ENCODE data around the gene CDC34.

Gene CDC34

DNA sequence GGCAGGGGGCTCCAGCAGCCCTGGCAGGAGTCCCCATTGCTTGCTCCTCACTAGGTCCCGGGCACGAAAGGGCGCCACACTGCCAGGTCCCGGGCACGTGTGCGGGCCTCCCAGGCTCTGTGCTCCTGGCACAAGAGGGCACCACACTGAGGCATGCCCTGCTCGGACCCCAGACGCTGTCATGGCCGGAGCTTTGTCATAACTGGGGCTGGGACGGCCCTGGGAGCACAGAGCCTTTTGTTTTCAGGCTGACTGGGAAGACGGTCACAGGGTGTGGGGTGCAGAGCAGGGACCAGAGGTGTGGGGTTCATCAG lies 48.2 kb downstream of the CDC34 start:
- Histone ChIP-seq H3K4me3 (replicated peaks; ENCODE audit: insufficient read depth, low read length) (no peak overlapping the region), H3K27me3 (ENCODE audit: insufficient read depth, poor library complexity, severe bottlenecking) (no peaks in the 10 kb centered on the region), H3K27ac (replicated peaks) (no peak overlapping the region)
- TF ChIP-seq POLR2AphosphoS5 (IDR thresholded peaks at IDR 0.05; ENCODE audit: low read depth) (no peak), SPI1 (IDR thresholded peaks at IDR 0.05; ENCODE audit: borderline replicate concordance, low read depth) (no peak), GABPA (IDR thresholded peaks at IDR 0.05; ENCODE audit: low read depth) (no peak)
- TF ChIP-seq, protein P1, sequence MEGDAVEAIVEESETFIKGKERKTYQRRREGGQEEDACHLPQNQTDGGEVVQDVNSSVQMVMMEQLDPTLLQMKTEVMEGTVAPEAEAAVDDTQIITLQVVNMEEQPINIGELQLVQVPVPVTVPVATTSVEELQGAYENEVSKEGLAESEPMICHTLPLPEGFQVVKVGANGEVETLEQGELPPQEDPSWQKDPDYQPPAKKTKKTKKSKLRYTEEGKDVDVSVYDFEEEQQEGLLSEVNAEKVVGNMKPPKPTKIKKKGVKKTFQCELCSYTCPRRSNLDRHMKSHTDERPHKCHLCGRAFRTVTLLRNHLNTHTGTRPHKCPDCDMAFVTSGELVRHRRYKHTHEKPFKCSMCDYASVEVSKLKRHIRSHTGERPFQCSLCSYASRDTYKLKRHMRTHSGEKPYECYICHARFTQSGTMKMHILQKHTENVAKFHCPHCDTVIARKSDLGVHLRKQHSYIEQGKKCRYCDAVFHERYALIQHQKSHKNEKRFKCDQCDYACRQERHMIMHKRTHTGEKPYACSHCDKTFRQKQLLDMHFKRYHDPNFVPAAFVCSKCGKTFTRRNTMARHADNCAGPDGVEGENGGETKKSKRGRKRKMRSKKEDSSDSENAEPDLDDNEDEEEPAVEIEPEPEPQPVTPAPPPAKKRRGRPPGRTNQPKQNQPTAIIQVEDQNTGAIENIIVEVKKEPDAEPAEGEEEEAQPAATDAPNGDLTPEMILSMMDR (IDR thresholded peaks at IDR 0.05; ENCODE audit: insufficient read depth, low read length) = no peak
- TF ChIP-seq, protein P2, sequence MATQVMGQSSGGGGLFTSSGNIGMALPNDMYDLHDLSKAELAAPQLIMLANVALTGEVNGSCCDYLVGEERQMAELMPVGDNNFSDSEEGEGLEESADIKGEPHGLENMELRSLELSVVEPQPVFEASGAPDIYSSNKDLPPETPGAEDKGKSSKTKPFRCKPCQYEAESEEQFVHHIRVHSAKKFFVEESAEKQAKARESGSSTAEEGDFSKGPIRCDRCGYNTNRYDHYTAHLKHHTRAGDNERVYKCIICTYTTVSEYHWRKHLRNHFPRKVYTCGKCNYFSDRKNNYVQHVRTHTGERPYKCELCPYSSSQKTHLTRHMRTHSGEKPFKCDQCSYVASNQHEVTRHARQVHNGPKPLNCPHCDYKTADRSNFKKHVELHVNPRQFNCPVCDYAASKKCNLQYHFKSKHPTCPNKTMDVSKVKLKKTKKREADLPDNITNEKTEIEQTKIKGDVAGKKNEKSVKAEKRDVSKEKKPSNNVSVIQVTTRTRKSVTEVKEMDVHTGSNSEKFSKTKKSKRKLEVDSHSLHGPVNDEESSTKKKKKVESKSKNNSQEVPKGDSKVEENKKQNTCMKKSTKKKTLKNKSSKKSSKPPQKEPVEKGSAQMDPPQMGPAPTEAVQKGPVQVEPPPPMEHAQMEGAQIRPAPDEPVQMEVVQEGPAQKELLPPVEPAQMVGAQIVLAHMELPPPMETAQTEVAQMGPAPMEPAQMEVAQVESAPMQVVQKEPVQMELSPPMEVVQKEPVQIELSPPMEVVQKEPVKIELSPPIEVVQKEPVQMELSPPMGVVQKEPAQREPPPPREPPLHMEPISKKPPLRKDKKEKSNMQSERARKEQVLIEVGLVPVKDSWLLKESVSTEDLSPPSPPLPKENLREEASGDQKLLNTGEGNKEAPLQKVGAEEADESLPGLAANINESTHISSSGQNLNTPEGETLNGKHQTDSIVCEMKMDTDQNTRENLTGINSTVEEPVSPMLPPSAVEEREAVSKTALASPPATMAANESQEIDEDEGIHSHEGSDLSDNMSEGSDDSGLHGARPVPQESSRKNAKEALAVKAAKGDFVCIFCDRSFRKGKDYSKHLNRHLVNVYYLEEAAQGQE (IDR thresholded peaks at IDR 0.05; ENCODE audit: insufficient replicate concordance, low read depth) = no peak
- DNase-seq (ENCODE audit: low read depth in 1 of 2, low spot score in 1 of 2) = no peak

DNA sequence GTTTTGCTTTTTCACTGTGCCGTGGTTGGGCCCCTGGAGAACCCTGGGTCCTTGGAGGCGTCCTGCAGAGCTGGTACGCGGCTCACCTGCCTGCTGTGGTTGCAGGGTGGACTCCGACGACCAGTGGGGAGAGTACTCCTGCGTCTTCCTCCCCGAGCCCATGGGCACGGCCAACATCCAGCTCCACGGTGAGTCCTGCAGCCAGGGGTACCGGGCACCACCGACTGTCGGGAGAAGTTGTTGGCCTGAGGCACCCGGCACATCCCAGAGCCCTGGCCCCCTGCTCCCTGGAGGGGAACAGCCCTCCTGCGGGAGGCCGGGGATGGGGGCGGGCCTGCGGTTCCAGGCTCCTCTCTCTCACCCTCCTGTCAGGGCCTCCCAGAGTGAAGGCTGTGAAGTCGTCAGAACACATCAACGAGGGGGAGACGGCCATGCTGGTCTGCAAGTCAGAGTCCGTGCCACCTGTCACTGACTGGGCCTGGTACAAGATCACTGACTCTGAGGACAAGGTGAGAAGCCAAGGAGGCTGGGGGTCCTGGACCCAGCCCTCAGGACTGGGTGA lies 48.8 kb downstream of the CDC34 start:
- H3K27ac ChIP-seq (replicated peaks) = no peak overlapping the region
- TF ChIP-seq, protein P1 (IDR thresholded peaks at IDR 0.05; ENCODE audit: insufficient read depth, low read length) = no peak
- TF ChIP-seq POLR2AphosphoS5 (IDR thresholded peaks at IDR 0.05; ENCODE audit: low read depth) (no peak), SPI1 (IDR thresholded peaks at IDR 0.05; ENCODE audit: borderline replicate concordance, low read depth) (no peak), GABPA (IDR thresholded peaks at IDR 0.05; ENCODE audit: low read depth) (no peak)
- TF ChIP-seq, protein P2 (IDR thresholded peaks at IDR 0.05; ENCODE audit: insufficient replicate concordance, low read depth) = no peak
- H3K4me3 ChIP-seq (replicated peaks; ENCODE audit: insufficient read depth, low read length) = no peak overlapping the region
- no peaks in the 10 kb centered on the region for H3K27me3 ChIP-seq (ENCODE audit: insufficient read depth, poor library complexity, severe bottlenecking)
- no peak for DNase-seq (ENCODE audit: low read depth in 1 of 2, low spot score in 1 of 2)

DNA sequence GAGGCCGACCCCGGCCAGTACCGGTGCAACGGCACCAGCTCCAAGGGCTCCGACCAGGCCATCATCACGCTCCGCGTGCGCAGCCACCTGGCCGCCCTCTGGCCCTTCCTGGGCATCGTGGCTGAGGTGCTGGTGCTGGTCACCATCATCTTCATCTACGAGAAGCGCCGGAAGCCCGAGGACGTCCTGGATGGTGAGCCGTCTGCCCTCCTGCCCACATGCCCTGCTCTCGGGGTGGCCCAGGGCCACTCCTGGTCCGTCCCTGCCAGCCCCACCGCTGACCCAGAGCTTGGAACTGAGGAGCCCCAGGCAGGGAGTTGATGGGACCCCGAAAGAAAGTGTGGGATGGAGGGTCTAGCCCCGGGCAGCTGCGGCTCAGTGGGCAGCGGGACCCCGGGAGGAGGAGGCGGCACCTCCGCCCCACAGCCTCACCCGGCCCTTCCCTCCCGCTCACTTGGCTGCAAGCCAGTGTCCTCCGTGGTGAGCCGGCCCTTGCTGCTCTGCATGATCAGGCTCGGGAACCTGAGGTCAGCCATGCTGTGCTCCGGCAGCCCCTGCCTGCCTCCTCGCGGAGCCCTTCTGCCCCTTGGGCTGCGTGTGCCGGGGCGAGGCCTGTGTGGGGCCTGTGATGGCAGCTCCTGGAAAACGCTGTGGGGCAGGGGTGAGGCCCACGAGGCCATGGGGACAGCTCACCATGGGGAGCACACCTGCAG lies 50.0 kb downstream of the CDC34 start:
- DNase-seq (ENCODE audit: low read depth in 1 of 2, low spot score in 1 of 2) = no peak
- no peaks in the 10 kb centered on the region for H3K27me3 ChIP-seq (ENCODE audit: insufficient read depth, poor library complexity, severe bottlenecking)
- H3K27ac ChIP-seq (replicated peaks) = no peak overlapping the region
- TF ChIP-seq GABPA (IDR thresholded peaks at IDR 0.05; ENCODE audit: low read depth) = no peak
- TF ChIP-seq, protein P1 (IDR thresholded peaks at IDR 0.05; ENCODE audit: insufficient read depth, low read length) = no peak
- TF ChIP-seq, protein P2 (IDR thresholded peaks at IDR 0.05; ENCODE audit: insufficient replicate concordance, low read depth) = no peak
- no peak for TF ChIP-seq SPI1 (IDR thresholded peaks at IDR 0.05; ENCODE audit: borderline replicate concordance, low read depth)
- no peak for TF ChIP-seq POLR2AphosphoS5 (IDR thresholded peaks at IDR 0.05; ENCODE audit: low read depth)
- H3K4me3 ChIP-seq (replicated peaks; ENCODE audit: insufficient read depth, low read length) = no peak overlapping the region
